Neural crest cell (in vitro differentiated cells): ENCODE results near the gene SLC1A2. TPM values are rescaled to one million over a fixed set of nuclear protein-coding genes. Genes with fewer than 3 reads are reported as not detected.

ENCODE experiments used
- DNase-seq: peaks from one replicate; pipeline ENCODE4 v3.0.0; 2021; ENCODE audit warnings: low read depth, mixed read lengths, low spot score
- H3K27ac Mint-ChIP-seq: one replicate; pipeline ENCODE4 v1.8.0; 2021; ENCODE audit warnings: mild to moderate bottlenecking, mixed read lengths; ENCODE audit not compliant: unreplicated experiment
- H3K27me3 Mint-ChIP-seq: 2 replicates; pipeline ENCODE4 v1.8.0; 2021; ENCODE audit warnings: low read depth, mild to moderate bottlenecking, mixed read lengths
- H3K36me3 Mint-ChIP-seq: 2 replicates; pipeline ENCODE4 v1.8.0; 2021; ENCODE audit warnings: low read depth, mild to moderate bottlenecking, mixed read lengths
- H3K4me1 Mint-ChIP-seq: 2 replicates; pipeline ENCODE4 v1.8.0; 2021; ENCODE audit warnings: mixed read lengths
- H3K4me3 Mint-ChIP-seq: one replicate; pipeline ENCODE4 v1.8.0; 2021; ENCODE audit warnings: mild to moderate bottlenecking, mixed read lengths
- H3K9me3 Mint-ChIP-seq: 2 replicates; pipeline ENCODE4 v1.8.0; 2021; ENCODE audit warnings: mixed read lengths
- total RNA-seq: library from RNA; stranded (reverse); gene quantifications from 2 replicates; pipeline ENCODE4 v1.2.1, GENCODE V29; 2021
- TF ChIP-seq, protein P1 (sequence below): fragments of 200-600 bp; sonication (generic); conservative IDR thresholded peaks from 2 replicates; pipeline ENCODE4 v1.5.0; 2021; ENCODE audit warnings: antibody characterized with exemption, mild to moderate bottlenecking

The SLC1A2 gene
- total RNA-seq, 1 donor from 2014 or later = 2.7 TPM

DNA sequence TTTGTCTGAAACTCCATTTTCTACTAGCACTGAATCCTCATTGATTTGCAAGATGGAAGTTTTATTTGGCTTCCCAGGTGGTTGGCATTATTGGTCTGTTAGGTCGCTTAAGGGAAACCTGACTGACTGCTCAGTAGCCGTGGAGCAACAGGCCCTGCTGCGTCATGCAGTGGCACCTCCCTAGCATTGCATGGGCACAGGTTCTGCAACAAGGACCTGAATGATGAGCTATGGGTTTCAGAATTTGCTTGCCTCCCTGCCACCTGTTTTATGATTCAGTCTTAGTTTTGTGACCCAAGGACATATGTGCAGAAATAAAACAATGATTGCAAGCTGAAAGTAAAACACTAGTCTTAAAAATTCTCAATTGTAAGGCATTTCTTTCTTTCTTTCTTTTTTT, 128.5 kb downstream of the SLC1A2 start:
- Mint-ChIP-seq H3K4me3 (no peak overlapping the region), H3K4me1 (no peaks in the 10 kb centered on the region), H3K27ac (no peak overlapping the region), H3K36me3 (no peaks in the 10 kb centered on the region), H3K27me3 (no peaks in the 10 kb centered on the region), H3K9me3 (no peaks in the 10 kb centered on the region)
- TF ChIP-seq, protein P1, sequence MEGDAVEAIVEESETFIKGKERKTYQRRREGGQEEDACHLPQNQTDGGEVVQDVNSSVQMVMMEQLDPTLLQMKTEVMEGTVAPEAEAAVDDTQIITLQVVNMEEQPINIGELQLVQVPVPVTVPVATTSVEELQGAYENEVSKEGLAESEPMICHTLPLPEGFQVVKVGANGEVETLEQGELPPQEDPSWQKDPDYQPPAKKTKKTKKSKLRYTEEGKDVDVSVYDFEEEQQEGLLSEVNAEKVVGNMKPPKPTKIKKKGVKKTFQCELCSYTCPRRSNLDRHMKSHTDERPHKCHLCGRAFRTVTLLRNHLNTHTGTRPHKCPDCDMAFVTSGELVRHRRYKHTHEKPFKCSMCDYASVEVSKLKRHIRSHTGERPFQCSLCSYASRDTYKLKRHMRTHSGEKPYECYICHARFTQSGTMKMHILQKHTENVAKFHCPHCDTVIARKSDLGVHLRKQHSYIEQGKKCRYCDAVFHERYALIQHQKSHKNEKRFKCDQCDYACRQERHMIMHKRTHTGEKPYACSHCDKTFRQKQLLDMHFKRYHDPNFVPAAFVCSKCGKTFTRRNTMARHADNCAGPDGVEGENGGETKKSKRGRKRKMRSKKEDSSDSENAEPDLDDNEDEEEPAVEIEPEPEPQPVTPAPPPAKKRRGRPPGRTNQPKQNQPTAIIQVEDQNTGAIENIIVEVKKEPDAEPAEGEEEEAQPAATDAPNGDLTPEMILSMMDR = no peak
- DNase-seq = no peak

- H3K9me3 Mint-ChIP-seq = no peaks in the 10 kb centered on the region
- no peak overlapping the region for H3K27ac Mint-ChIP-seq
- DNase-seq = no peak
- no peaks in the 10 kb centered on the region for H3K36me3 Mint-ChIP-seq
- H3K27me3 Mint-ChIP-seq = no peaks in the 10 kb centered on the region
- H3K4me3 Mint-ChIP-seq = no peak overlapping the region
- TF ChIP-seq, protein P1 = no peak
- H3K4me1 Mint-ChIP-seq = no peaks in the 10 kb centered on the region
Measured at GRCh38 chr11:35289821-35290220, 129.5 kb downstream of the SLC1A2 start.

DNA sequence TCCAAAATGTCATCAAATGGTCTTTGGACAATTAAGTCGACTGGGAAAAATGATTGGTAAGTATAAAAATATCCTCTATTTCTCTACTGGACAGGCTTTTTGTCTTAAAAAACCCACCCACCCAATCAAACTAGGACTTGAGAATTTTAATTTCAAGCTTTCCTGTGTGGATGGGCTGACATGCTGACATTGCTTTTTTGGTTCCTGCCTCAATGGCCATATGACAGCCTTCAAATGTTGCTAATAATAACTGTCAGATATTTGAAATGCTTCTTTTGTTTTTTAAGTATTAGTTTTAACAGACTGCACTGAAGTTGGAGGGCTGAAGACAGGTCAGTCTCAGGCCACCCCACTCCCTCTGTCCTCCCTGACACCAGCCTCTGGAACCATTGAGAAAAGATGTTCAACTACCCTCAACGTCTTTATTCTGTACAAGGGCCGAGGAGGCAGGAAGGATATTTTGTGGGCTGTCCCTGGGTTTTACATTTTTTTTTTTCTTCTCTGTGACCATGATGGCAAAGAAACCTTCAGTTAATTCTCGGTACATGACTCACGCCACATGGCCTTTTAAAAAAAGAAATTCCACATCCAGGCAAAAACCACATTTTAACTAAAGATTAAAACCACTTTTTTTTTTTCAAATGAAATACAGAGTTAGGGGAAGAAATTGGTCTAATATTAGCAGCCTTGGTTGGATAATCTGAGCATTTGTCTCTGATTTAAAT, 130.4 kb downstream of the SLC1A2 start:
- Mint-ChIP-seq H3K9me3 (no peaks in the 10 kb centered on the region), H3K27ac (no peak overlapping the region), H3K36me3 (no peaks in the 10 kb centered on the region), H3K4me1 (no peaks in the 10 kb centered on the region), H3K4me3 (no peak overlapping the region), H3K27me3 (no peaks in the 10 kb centered on the region)
- no peak for DNase-seq
- TF ChIP-seq, protein P1 = no peak

- Mint-ChIP-seq H3K27me3 (no peaks in the 10 kb centered on the region), H3K4me1 (no peaks in the 10 kb centered on the region), H3K27ac (no peak overlapping the region), H3K4me3 (no peak overlapping the region), H3K36me3 (no peaks in the 10 kb centered on the region), H3K9me3 (no peaks in the 10 kb centered on the region)
- TF ChIP-seq, protein P1 = no peak
- no peak for DNase-seq
Measured at GRCh38 chr11:35288309-35288708, 131.0 kb downstream of the SLC1A2 start.

DNA sequence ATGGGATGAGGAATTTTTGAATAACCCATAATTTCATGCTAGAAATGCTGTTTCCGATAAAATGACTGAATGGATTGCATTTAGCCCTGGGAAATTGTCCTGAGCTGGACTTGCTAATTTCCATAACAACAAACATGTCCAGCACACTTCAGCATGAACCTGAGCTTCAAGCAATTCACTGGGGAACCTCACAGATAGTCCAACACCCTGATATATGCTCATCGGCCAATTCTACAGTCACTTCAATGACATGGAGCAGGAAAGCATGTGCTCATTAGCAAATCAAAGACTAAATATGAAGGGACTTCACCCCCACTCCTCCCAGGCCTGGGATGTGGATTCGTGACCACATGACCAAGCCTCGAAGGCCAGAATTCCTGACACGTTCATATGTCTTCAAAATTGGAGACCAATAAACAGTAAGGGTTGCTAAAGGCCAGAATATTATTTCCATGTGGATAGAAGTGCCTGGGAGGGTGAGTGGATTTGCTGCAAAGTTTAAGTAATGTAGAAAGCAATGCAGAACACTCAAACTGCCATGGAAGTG, 131.9 kb downstream of the SLC1A2 start:
- no peak for DNase-seq
- no peak overlapping the region for H3K4me3 Mint-ChIP-seq
- no peak overlapping the region for H3K27ac Mint-ChIP-seq
- no peaks in the 10 kb centered on the region for H3K36me3 Mint-ChIP-seq
- no peaks in the 10 kb centered on the region for H3K9me3 Mint-ChIP-seq
- H3K27me3 Mint-ChIP-seq = no peaks in the 10 kb centered on the region
- TF ChIP-seq, protein P1 = no peak
- no peaks in the 10 kb centered on the region for H3K4me1 Mint-ChIP-seq
